K562 (cell line): ENCODE measurements around the gene NRARP. TPM values are rescaled to one million over a fixed set of nuclear protein-coding genes. Genes with fewer than 3 reads are reported as not detected.

Source experiments
- ATAC-seq: fragments of 200-7000 bp; cut with Tn5 transposase; 3 replicates; pipeline ENCODE4 v1.9.1; 2020; ENCODE audit warnings: moderate library complexity
- BruUV-seq: library from RNA; stranded (reverse); fragments of 400-500 nt; replicated peaks from 2 replicates; lab custom pipeline; 2021; lab: Mats Ljungman, UMichigan
- CTCF ChIA-PET: fragments of 300-600 bp; formaldehyde crosslinking; extraction: SDS; loops from one replicate; lab custom pipeline; 2021; ENCODE audit warnings: low intra/inter-chr PET ratio; lab: Yijun Ruan, JAX
- POLR2A ChIA-PET: fragments of 300-600, 350-650 bp; sonication (Branson Sonifier 250); formaldehyde crosslinking; extraction: SDS; loops from one replicate; lab custom pipeline; 2021; ENCODE audit warnings: antibody characterized with exemption, inconsistent platforms; lab: Yijun Ruan, JAX
- DNase-seq, 4 experiments: peaks; one replicate each; pipeline versions ENCODE4 v3.0.0 to v3.0.0-alpha.2; 2011 to 2018; ENCODE audit warnings: low spot score in 3 of 4, mixed read lengths in 3 of 4; ENCODE audit errors: extremely low read depth in 1 of 4
- FAIRE-seq: peaks from 2 replicates; lab custom pipeline; 2011; peaks lifted over from hg19 to GRCh38; lab: Jason Lieb, UNC
- H2AFZ ChIP-seq: 2 replicates; pipeline ENCODE4 v1.6.0; 2011; ENCODE audit warnings: low read depth, low read length, control low read depth, inconsistent platforms
- H3K27ac ChIP-seq: fragments of 200-600 bp; 3 replicates; pipeline ENCODE4 v1.8.0; 2011; ENCODE audit warnings: low read depth, mild to moderate bottlenecking, control low read depth, inconsistent platforms, low read length, moderate library complexity, mixed read lengths; ENCODE audit errors: extremely low read depth
- H3K27me3 ChIP-seq, 2 experiments: fragments of 300-600 bp in 1 of 2; 2 replicates in 1 of 2; 3 replicates in 1 of 2; pipeline versions ENCODE4 v1.6.0 to v1.8.0; 2011; ENCODE audit warnings: inconsistent platforms in 2 of 2, low read length in 2 of 2, mild to moderate bottlenecking in 1 of 2, mixed read lengths in 1 of 2, moderate library complexity in 1 of 2; ENCODE audit not compliant: control insufficient read depth in 2 of 2, insufficient read depth in 2 of 2
- H3K36me3 ChIP-seq: fragments of 300-600 bp; 3 replicates; pipeline ENCODE4 v1.8.0; 2011; ENCODE audit warnings: mild to moderate bottlenecking, low read length, inconsistent platforms; ENCODE audit not compliant: control insufficient read depth, insufficient read depth
- H3K4me1 ChIP-seq, 2 experiments: fragments of 200-600 bp in 1 of 2; replicated peaks in 1 of 2; 2 replicates in 1 of 2; 3 replicates in 1 of 2; pipeline versions ENCODE4 v1.5.1 to v1.8.0; 2011; ENCODE audit warnings: inconsistent platforms in 2 of 2, low read length in 2 of 2, mild to moderate bottlenecking in 1 of 2, mixed read lengths in 1 of 2, moderate library complexity in 1 of 2; ENCODE audit not compliant: control insufficient read depth in 2 of 2, insufficient read depth in 2 of 2
- H3K4me2 ChIP-seq: 2 replicates; pipeline ENCODE4 v1.6.1; 2011; ENCODE audit warnings: low read length, control low read depth, inconsistent platforms, mixed read lengths; ENCODE audit not compliant: insufficient read depth
- H3K4me3 ChIP-seq: fragments of 200-600 bp; sonication (generic), shearing (Covaris generic); 2 replicates; pipeline ENCODE4 v1.5.1; 2016; ENCODE audit warnings: control low read depth, inconsistent platforms
- H3K79me2 ChIP-seq: fragments of 200-600 bp; 3 replicates; pipeline ENCODE4 v1.8.0; 2011; ENCODE audit warnings: low read length, inconsistent platforms; ENCODE audit not compliant: control insufficient read depth, insufficient read depth
- H3K9ac ChIP-seq, 2 experiments: 2 replicates each; pipeline versions ENCODE4 v1.6.0 to v1.6.1; 2011; ENCODE audit warnings: low read depth in 2 of 2, low read length in 2 of 2, control low read depth in 1 of 2, inconsistent platforms in 1 of 2, mild to moderate bottlenecking in 1 of 2, mixed read lengths in 1 of 2; ENCODE audit not compliant: insufficient read depth in 1 of 2
- H3K9me1 ChIP-seq: one replicate; pipeline ENCODE4 v1.6.0; 2011; ENCODE audit warnings: inconsistent platforms, mild to moderate bottlenecking, low read length, moderate library complexity; ENCODE audit not compliant: control insufficient read depth, insufficient read depth
- H3K9me3 ChIP-seq: replicated peaks from 2 replicates; pipeline ENCODE4 v1.5.1; 2011; ENCODE audit warnings: low read depth, low read length, inconsistent platforms; ENCODE audit not compliant: control insufficient read depth, insufficient read depth
- H4K20me1 ChIP-seq: replicated peaks from 2 replicates; pipeline ENCODE4 v1.6.1; 2011; ENCODE audit warnings: low read length, inconsistent platforms, mixed read lengths; ENCODE audit not compliant: control insufficient read depth, insufficient read depth
- FOXM1 ChIP-seq, 2 experiments: fragments of 450-650 bp in 1 of 2; sonication (generic) in 1 of 2; formaldehyde crosslinking in 1 of 2; IDR thresholded peaks; 2 replicates each; pipeline versions ENCODE4 v1.6.1 to v1.9.0; 2017 to 2022; ENCODE audit warnings: low read depth in 2 of 2, mild to moderate bottlenecking in 2 of 2, missing genetic modification reagents in 1 of 2, moderate library complexity in 1 of 2
- MECOM ChIP-seq: fragments of 250-450 bp; sonication (Bioruptor Pico); IDR thresholded peaks from 2 replicates; pipeline ENCODE4 v1.8.0; 2022; ENCODE audit warnings: inconsistent platforms
- POLR2G ChIP-seq: fragments of 200-400 bp; formaldehyde crosslinking; IDR thresholded peaks from 2 replicates; pipeline ENCODE4 v1.6.1; 2017; ENCODE audit warnings: low read depth, mild to moderate bottlenecking, antibody characterized with exemption, low read length, moderate library complexity
- RBFOX2 ChIP-seq: fragments of 200-400 bp; formaldehyde crosslinking; IDR thresholded peaks from 2 replicates; pipeline ENCODE4 v1.6.1; 2017; ENCODE audit warnings: low read depth, mild to moderate bottlenecking, low read length, moderate library complexity
- WGBS: fragments of 100-300 bp; shearing (Covaris generic); methylation state at CpG from one replicate; pipeline ENCODE4 v1.1.6; 2016; ENCODE audit warnings: low coverage, mixed read lengths; ENCODE audit not compliant: insufficient coverage; ENCODE audit errors: missing lambda C conversion rate; 5-methylcytosine and 5-hydroxymethylcytosine counted together
- in situ Hi-C: fragments of 300-500 bp; cut with MboI; formaldehyde crosslinking; loops from 4 replicates; pipeline ENCODE4 v1.15.0; 2018; ENCODE audit warnings: inconsistent platforms, mixed read lengths
- intact Hi-C: fragments of 100-400 bp; cut with micrococcal nuclease; formaldehyde crosslinking; loops from 2 replicates; pipeline ENCODE4 v1.14.2; 2022
- polyA plus RNA-seq, 8 experiments: library from polyadenylated mRNA; depleted of rRNA in 4 of 8; stranded (reverse) in 5 of 8; unstranded in 3 of 8; fragments of >200 nt; fragmentation: Nextera tagmentation in 2 of 8; fragmentation: Illumina TruSeq in 1 of 8; extraction: Ambion mirVana in 2 of 8; extraction: Trizol in 1 of 8; gene quantifications; 2 replicates each; pipeline versions ENCODE4 v1.2.1 to v1.2.3, GENCODE V29; 2011 to 2014; ENCODE audit warnings: inconsistent platforms in 1 of 8, missing spikeins in 1 of 8
- total RNA-seq, 7 experiments: library from RNA; depleted of rRNA in 6 of 7; stranded (reverse); fragments of >200 nt in 6 of 7; fragmentation: Illumina TruSeq in 2 of 7; extraction: Trizol in 2 of 7; gene quantifications; 2 replicates each; pipeline versions ENCODE4 v1.2.1 to v1.2.3, GENCODE V29; 2011 to 2021; ENCODE audit warnings: low replicate concordance in 1 of 7

NRARP gene
- total and polyA plus RNA-seq, 9 of the 15 experiments (the other 6 are each of a cell fraction or from before 2014, with no cell fraction given) = 2.0 to 24.5 (median 7.2) TPM; not detected in 2

- POLR2A ChIA-PET = interaction anchor here (0.6 to 1.3 kb wide), 8 partner anchors 9 to 388 kb away, joined by 3 to 6 read pairs (median 3); partner anchors contain the start of gene TRAF2
- Histone ChIP-seq H3K4me1 (peaks cover 27 to 87% of the 10 kb centered on the region in 2 experiments), H3K27me3 (no peaks in the 10 kb centered on the region), H3K4me3 (no peak overlapping the region), H4K20me1 (no peaks in the 10 kb centered on the region), H3K9me1 (no peaks in the 10 kb centered on the region), H3K9me3 (no peaks in the 10 kb centered on the region), H3K36me3 (peaks cover 50% of the 10 kb centered on the region), H3K9ac (peak overlapping the region in 1 of 2 experiments; percentile 88; a peak in 2 of 4 replicates), H3K4me2 (no peak overlapping the region), H3K27ac (no peak overlapping the region), H3K79me2 (peaks cover 23% of the 10 kb centered on the region), H2AFZ (no peak overlapping the region)
- no TSS peak for BruUV-seq
- intact Hi-C loops = no loop called here
- 79% methylated on average over 14 of the region's 15 CpGs for WGBS
- FAIRE-seq = no peak
- TF ChIP-seq MECOM (CRISPR knock-in tag) (no peak), POLR2G (peak; percentile 60), RBFOX2 (peak; percentile 55), FOXM1 (IDR thresholded peaks at IDR 0.05; ENCODE audit: low read depth) (no peak), FOXM1 (CRISPR knock-in tag; IDR thresholded peaks at IDR 0.05; ENCODE audit: low read depth) (0 out of 2 replicates have a peak, but pooled peaks have one; percentile 36)
- in situ Hi-C loops = no loop called here
- no peak for ATAC-seq
- CTCF ChIA-PET = no interaction called here
- DNase-seq = peak in 2 of 4 experiments; percentile 59 to 62
These were observed 28.3 kb downstream of the NRARP start for GRCh38 chr9:137273611-137274320.
